WI38 (cell line): ENCODE data around the gene SLC25A22.

Source experiments
- H3K4me3 ChIP-seq: 2 replicates; pipeline ENCODE4 v1.5.1; 2011; ENCODE audit warnings: low read depth, mild to moderate bottlenecking, control low read depth, low read length
- CTCF ChIP-seq: IDR thresholded peaks from 2 replicates; pipeline ENCODE4 v1.5.1; 2012; ENCODE audit warnings: low read depth, mild to moderate bottlenecking, control low read depth, low read length

SLC25A22 gene

GRCh38 chr11:829176-829846 is 31.2 kb upstream of the SLC25A22 start:
- TF ChIP-seq CTCF: no peak
- peak overlapping the region; percentile 16; the same call in 1 of the 2 replicates for H3K4me3 ChIP-seq

- no peak for TF ChIP-seq CTCF
- no peak overlapping the region for H3K4me3 ChIP-seq
Observed at GRCh38 chr11:828506-829175, 30.6 kb upstream of the SLC25A22 start.

- no peak for TF ChIP-seq CTCF
- no peak within 1 kb of the TSS for H3K4me3 ChIP-seq
Observed at GRCh38 chr11:827897-828192, 29.8 kb upstream of the SLC25A22 start, which contains the start of gene CRACR2B. TSS of gene CRACR2B (plus strand) at chr11:827919. CDS start at chr11:828608, 689 bp downstream.

- no peak for TF ChIP-seq CTCF
- no peak overlapping the region for H3K4me3 ChIP-seq
Observed at GRCh38 chr11:827146-827896, 29.2 kb upstream of the SLC25A22 start.

- TF ChIP-seq CTCF: no peak
- no peak overlapping the region for H3K4me3 ChIP-seq
Observed at GRCh38 chr11:826836-827145, 28.7 kb upstream of the SLC25A22 start.

GRCh38 chr11:826227-826621 is 28.1 kb upstream of the SLC25A22 start:
- no peak overlapping the region for H3K4me3 ChIP-seq
- no peak for TF ChIP-seq CTCF
